HG03432 (cell line): ENCODE results near the gene CDCA4.
"Not testable (repeated sequence)": the region's sequence is repeated elsewhere in the genome, so short reads cannot be mapped to it uniquely, and the experiment has no call there.

ENCODE experiments used
- ATAC-seq: cut with Tn5 transposase; IDR thresholded peaks from one replicate; pipeline ENCODE4 v1.9.1; 2021; ENCODE audit warnings: mild to moderate bottlenecking, moderate library complexity; ENCODE audit not compliant: unreplicated experiment

Gene CDCA4

DNA sequence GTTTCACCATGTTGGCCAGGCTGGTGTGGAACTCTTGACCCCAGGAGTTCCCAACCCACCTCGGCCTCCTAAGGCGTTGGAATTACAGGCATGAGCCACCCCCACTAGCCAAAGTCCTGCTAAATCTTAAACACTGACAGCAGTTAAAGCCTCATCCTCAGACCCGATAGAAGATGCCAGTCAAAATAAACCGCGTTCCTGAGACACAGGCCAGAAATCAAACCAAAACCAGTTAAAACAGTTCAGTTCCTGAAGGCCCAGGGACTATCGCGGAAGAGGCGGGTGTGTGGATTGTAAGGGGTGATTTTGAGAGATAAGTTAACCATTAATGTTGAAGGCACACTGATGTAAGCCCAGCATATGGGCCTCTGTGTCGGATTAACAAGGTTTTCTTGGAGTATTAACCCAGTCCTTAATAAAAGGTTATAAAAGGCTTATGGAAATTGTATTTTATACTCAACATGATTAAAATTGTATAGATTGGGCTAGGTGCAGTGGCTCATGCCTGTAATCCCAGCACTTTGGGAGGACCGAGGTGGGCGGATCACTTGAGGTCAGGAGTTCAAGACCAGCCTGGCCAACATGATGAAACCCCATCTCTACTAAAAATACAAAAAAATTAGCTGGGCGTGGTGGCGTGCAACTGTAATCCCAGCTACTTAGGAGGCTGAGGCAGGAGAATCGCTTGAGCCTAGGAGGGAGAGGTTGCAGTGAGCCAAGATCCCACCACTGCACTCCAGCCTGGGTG lies 18.7 kb upstream of the CDCA4 start:
- ATAC-seq = no peak

DNA sequence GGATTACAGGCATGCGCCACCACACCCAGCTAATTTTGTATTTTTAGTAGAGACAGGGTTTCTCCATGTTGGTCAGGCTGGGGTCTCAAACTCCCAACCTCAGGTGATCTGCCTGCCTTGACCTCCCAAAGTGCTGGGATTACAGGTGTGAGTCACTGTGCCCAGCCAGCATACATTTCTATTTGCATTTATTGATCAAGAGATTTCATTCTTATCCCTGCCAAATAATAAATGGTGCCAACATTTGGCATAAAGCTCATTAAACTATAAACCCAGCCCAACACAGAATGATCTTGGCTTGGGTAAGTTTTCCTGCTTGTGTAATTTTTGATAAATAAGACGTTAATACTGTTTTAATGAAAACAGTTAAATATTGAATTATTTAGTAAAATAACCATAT lies 14.7 kb upstream of the CDCA4 start:
- not testable (repeated sequence) for ATAC-seq

- ATAC-seq = no peak
Measured at GRCh38 chr14:105034315-105035039, 13.6 kb upstream of the CDCA4 start.

DNA sequence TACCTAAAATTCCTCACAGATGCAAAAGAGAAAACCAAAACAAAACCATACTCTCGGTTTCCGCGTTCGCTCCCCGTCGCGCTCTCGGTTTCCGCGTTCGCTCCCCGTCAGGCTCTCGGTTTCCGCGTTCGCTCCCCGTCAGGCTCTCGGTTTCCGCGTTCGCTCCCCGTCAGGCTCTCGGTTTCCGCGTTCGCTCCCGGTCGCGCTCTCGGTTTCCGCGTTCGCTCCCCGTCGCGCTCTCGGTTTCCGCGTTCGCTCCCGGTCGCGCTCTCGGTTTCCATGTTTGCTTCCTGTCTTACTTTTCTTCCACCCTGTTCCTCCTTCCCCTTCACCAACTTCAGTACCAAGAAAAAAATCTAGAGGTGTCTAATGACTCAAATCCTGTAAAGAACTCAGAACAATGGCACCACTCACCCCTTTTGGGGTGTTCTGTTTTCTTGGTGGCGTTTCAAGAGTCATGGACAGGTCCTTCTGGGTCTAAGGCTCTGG lies 12.6 kb upstream of the CDCA4 start:
- ATAC-seq = not testable (repeated sequence)

- not testable (repeated sequence) for ATAC-seq
Measured at GRCh38 chr14:105032451-105032901, 11.6 kb upstream of the CDCA4 start.

DNA sequence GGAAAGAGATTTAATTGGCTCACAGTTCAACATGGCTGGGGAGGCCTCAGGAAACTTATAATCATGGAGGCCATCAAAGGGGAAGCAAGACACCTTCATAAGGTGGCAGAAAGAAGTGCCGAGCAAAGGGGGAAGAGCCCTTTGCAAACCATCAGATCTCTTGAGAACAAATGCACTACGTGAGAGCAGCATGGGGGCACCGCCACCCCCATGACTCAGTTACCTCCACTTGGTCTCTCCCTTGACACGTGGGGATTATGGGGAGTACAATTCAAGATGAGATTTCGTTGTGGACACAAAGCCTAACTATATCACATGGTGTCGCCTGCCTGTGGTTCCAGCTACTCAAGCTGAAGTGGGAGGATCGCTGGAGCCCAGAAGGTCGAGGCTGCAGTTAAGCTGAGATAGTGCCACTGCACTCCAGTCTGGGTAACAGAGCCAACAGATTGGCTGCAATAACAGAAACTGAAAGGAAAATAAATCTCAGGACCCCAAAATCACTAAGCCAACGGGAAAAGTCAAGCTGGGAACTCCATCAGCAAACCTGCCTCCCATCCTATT lies 10.0 kb upstream of the CDCA4 start:
- no peak for ATAC-seq

DNA sequence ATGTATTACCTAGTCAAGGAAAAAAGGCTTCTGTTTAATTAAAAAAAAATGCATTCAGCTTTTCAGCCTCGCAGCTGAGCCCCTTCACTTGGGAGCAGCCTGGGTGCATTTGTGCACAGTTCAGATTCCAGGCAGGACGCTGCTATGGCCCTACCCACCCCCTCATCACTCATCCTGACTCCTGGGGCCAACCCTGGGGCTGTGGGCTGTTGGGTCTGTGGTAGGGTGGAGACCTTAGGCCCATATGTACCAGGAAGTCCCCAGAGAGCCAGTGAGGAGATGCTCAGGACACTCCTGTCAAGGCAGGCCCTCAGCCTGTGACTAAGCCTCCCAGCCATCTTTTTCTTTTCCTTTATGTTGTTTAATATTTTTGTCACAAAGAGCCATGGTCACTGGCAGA lies 9.3 kb upstream of the CDCA4 start:
- no peak for ATAC-seq

- no peak for ATAC-seq
Measured at GRCh38 chr14:105029402-105029801, 8.5 kb upstream of the CDCA4 start.

DNA sequence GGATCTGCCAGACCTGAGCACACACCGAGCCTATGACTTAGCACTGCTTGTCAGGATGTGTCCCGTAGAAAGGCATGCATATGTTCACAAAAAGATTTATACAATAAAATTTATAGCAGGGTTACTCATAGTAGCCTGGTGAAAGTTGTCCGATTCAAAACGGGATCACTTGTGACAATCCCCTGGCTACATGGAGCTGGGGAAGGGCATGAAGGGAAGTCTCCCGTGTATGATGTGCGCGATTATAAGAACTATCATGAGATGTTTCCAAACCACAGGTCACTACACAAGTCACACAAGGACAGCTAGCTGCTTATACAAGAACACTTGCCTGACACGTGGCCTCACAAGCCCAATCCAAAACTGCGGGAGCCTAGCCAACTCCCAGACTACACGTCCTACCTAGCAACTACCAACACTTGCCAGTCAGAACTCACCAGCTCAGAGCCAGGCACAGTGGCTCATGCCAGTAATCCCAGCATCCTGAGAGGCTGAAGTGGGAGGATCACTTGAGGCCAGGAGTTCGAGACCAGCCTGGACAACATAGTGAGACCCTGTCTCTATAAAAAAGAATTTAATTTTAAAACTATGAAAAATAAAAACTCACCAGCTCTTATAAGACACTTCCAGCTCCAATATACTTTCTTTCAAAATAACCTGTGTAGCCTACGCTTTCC lies 7.5 kb upstream of the CDCA4 start:
- no peak for ATAC-seq

DNA sequence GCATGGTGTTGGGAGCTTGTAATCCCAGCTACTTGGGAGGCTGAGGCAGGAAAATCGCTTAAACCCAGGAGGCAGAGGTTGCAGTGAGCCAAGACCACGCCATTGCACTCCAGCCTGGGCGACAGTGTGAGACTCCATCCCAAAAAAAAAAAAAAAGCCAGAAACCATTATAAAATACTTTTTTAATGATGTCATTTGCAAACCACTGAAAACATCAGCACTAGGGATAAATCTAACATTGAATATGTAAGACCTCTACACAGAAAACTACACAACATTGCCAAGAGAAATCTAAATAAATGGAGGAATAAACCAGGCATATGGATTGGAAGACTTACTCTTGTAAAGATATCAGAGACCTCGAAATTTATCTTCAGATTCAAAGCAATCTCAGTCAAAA lies 6.8 kb upstream of the CDCA4 start:
- ATAC-seq = not testable (repeated sequence)

GRCh38 chr14:105026802-105027563 lies 6.1 kb upstream of the CDCA4 start:
- no peak for ATAC-seq

DNA sequence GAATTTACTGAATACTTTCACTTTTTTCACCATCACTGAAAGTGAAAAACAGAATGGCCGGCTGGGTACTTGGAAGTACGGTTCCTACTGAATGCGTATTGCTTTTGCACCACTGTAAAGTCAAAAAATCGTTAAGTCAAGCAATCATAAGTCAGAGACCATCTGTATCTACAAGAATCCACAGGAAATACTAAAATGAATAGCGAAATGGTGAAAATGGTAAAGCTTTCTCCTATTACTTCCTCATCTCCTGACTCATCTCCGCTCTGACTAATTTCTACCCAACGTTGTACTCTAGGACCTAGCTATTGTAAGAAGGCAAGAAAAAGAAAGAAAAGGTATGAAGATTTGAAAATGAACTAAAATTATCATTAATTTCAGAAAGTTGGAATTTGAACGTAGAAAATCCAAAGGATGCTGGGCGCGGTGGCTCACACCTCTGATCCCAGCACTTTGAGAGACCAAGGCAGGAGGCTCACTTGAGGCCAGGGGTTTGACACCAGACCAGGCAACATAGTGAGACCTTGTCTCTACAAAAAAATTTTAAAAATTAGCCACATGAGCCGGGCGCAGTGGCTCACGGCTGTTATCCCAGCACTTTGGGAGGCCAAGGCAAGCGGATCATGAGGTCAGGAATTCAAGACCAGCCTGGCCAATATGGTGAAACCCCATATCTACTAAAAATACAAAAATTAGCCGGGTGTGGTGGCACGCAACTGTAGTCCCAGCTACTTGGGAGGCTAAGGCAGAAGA lies 5.3 kb upstream of the CDCA4 start:
- no peak for ATAC-seq

DNA sequence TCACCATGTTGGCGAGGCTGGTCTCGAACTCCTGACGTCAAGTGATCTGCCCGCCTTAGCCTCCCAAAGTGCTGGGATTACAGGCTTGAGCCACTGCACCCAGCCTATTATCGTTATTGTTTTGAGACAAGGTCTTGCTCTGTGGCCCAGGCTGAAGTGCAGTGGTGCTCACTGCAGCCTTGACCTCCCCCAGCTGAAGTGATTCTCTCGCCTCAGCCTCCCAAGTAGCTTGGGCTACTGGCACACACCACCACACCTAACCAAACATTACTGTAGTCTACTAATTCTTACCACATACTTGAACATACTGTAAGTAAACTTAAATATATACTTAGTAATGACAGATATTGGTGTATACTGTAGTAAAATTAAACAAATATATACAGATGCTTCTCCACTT lies 4.5 kb upstream of the CDCA4 start:
- no peak for ATAC-seq

DNA sequence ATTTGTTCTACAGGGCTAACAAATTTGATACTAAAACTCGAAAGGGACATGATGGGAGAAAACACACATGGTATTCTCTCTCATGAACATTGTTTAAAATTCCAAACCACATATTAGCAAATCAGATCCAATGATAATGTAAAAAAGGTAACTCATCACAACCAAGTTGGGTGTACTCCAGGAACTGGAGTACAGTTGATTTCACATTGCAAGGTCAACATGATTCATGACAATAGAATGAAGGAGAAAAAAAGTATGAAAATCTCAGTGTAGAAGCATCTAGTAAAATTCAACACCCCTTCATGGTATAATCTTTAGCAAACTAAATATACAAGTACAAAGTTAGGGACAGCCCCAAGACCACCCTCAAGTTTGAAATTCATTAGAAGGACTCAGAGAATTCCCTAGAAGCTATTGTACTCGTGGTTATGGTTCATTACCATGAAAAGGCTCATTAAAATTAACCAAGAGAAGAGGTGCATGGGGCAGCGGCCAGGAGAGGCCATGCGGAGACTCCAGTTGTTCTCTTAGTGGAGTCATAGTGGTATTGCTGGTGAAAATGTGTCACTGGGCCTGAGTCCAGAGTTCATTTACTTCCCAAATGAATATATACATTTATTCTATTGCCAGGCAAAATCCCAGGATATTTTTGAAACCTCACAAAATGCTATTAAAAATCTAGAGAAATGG lies 3.1 kb upstream of the CDCA4 start:
- ATAC-seq = no peak

DNA sequence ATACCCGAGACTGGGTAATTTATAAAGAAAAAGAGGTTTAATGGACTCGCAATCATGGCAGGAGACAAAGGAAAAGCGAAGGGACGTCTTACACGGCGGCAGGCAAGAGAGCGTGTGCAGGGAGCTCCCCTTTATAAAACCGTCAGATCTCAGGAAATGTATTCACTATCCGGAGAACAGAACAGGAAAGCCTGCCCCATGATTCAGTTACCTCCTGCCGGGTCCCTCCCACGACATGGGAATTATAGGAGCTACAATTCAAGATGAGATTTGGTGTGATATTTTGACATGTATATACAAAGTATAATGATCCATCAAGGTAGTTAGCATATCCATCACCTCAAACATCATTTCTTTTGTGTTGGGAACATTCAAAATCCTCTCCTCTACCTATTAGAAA lies 2.3 kb upstream of the CDCA4 start:
- ATAC-seq = no peak

DNA sequence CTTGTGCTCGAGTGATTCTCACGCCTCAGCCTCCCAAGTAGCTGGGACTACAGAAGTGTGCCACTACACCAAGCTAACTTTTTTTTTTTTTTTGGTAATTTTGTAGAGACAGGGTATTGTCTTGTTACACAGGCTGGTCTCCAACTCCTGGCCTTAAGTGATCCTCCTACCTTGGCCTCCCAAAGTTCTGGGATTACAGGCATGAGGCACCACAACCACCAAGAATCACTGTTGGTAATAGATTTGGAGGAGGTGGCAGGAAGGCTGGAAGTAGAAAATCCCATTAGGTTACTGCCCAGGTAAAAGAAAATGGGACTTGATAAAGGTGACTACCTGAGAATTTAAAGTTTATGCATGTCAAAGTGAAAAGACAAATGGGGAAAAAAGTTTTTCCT lies 1.4 kb upstream of the CDCA4 start:
- ATAC-seq = no peak

GRCh38 chr14:105021656-105022275 lies 883 bp upstream of the CDCA4 start:
- no peak for ATAC-seq

DNA sequence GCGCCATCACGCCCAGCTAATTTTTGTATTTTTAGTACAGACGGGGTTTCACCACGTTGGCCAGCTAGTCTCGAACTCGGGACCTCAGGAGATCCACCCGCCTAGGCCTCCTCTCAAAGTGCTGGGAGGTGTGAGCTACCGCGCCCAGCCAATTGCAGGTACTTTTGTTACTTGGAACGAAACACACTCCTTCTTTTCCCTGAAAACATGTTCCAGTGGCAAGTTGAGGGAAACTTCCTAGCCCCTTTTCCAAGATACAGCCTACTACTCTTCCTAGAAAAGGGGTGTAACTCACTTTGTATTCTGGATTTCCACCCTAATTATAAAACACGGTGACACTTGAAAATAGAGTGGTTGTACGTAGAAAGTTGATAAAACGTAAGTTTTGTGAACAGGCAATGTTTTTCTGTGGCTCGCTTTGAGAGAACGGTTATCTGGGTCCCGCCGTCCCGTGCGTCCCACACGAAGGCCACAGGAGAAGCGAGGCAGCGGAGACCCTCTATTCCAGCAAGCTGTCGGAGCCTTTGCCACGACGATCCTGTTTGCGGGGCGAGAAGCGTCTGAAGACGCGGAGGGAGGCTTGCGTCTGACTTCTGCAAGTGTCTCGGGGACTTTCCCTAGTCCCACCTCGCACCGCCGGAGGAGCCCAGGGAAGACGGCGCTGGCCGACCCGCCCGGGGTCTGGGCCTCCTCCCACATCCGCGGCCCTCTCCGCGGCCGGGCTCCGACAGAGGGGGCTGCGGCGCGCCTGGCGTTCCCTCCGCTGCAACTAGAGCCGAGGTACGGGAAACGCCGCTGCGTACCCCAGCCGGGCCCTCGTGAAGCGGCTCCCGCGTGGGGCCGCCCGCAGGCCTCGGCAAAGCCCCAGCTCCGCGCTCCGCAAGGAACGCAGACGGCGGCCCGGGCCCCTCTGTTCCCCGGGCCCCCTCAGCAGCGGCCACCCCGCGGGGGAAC lies 745 bp downstream of the CDCA4 start:
- peak; percentile 28 for ATAC-seq
